BLaER1 treated with 17β-estradiol and CSF1 and Interleukin-3, amounts not matched to agents 10 nM and 100 nM (cell line): ENCODE results near the gene PIAS1.
"Not testable (repeated sequence)": the region's sequence is repeated elsewhere in the genome, so short reads cannot be mapped to it uniquely, and the experiment has no call there.

ENCODE experiments used
- H3K27ac ChIP-seq, 11 experiments: shearing (Covaris generic); formaldehyde crosslinking; 2 replicates each; pipeline ENCODE4 v1.8.1; 2022
- H3K27me3 ChIP-seq, 11 experiments: shearing (Covaris generic); formaldehyde crosslinking; 2 replicates each; pipeline ENCODE4 v1.8.1; 2022
- H3K36me3 ChIP-seq, 11 experiments: shearing (Covaris generic); formaldehyde crosslinking; 2 replicates each; pipeline ENCODE4 v1.8.1; 2022
- H3K4me1 ChIP-seq, 10 experiments: shearing (Covaris generic); formaldehyde crosslinking; 2 replicates each; pipeline ENCODE4 v1.8.1; 2022
- H3K4me2 ChIP-seq, 11 experiments: shearing (Covaris generic); formaldehyde crosslinking; 2 replicates each; pipeline ENCODE4 v1.8.1; 2022
- H3K4me3 ChIP-seq, 10 experiments: shearing (Covaris generic); formaldehyde crosslinking; 2 replicates each; pipeline ENCODE4 v1.8.1; 2022
- H3K9ac ChIP-seq, 11 experiments: shearing (Covaris generic); formaldehyde crosslinking; 2 replicates each; pipeline ENCODE4 v1.8.1; 2022
- H3K9me3 ChIP-seq, 11 experiments: shearing (Covaris generic); formaldehyde crosslinking; replicated peaks in 1 of 11; 2 replicates each; pipeline ENCODE4 v1.8.1; 2022
- H4K20me1 ChIP-seq, 11 experiments: shearing (Covaris generic); formaldehyde crosslinking; 2 replicates each; pipeline ENCODE4 v1.8.1; 2022
- Cebpa-rat ChIP-seq, 11 experiments: shearing (Covaris generic); IDR thresholded peaks; 2 replicates each; pipeline ENCODE4 v1.8.1; 2022

Gene PIAS1

GRCh38 chr15:68208136-68208535 is 154.0 kb downstream of the PIAS1 start:
- H3K4me3 ChIP-seq: peak overlapping the region in 6 of 10 experiments; percentile 4 to 37 (median 22); a peak in 6 of 20 replicates
- H3K27ac ChIP-seq: peak overlapping the region in 10 of 11 experiments; percentile 33 to 91 (median 74); a peak in 21 of 22 replicates
- peaks cover 76 to 92% (median 88%) of the 10 kb centered on the region in 10 experiments for H3K4me1 ChIP-seq
- no peak for TF ChIP-seq Cebpa-rat (IDR thresholded peaks at IDR 0.05)
- peak overlapping the region; percentile 27 to 76 (median 61); a peak in 19 of 22 replicates for H3K9ac ChIP-seq
- H3K27me3 ChIP-seq: no peaks in the 10 kb centered on the region
- H4K20me1 ChIP-seq: peaks cover 0 to 39% (median 18%) of the 10 kb centered on the region in 11 experiments; a peak in 15 of 22 replicates
- peaks cover 0 to 34% (median 9%) of the 10 kb centered on the region in 11 experiments; a peak in 11 of 22 replicates for H3K36me3 ChIP-seq
- H3K4me2 ChIP-seq: peak overlapping the region; percentile 81 to 97 (median 89)
- no peaks in the 10 kb centered on the region for H3K9me3 ChIP-seq

- peaks cover 0 to 45% (median 24%) of the 10 kb centered on the region in 11 experiments; a peak in 15 of 22 replicates for H4K20me1 ChIP-seq
- no peak for TF ChIP-seq Cebpa-rat (IDR thresholded peaks at IDR 0.05)
- peak overlapping the region in 7 of 10 experiments; percentile 4 to 38 (median 29); a peak in 8 of 20 replicates for H3K4me3 ChIP-seq
- H3K27me3 ChIP-seq: no peaks in the 10 kb centered on the region
- peak overlapping the region; percentile 25 to 91 (median 73); a peak in 21 of 22 replicates for H3K27ac ChIP-seq
- peaks cover 72 to 92% (median 83%) of the 10 kb centered on the region in 10 experiments for H3K4me1 ChIP-seq
- H3K36me3 ChIP-seq: peaks cover 0 to 40% (median 9%) of the 10 kb centered on the region in 11 experiments; a peak in 11 of 22 replicates
- H3K9ac ChIP-seq: peak overlapping the region; percentile 27 to 76 (median 61); a peak in 21 of 22 replicates
- H3K4me2 ChIP-seq: peak overlapping the region; percentile 81 to 97 (median 89)
- H3K9me3 ChIP-seq: no peaks in the 10 kb centered on the region
These were observed 154.6 kb downstream of the PIAS1 start for GRCh38 chr15:68208636-68209240.

DNA sequence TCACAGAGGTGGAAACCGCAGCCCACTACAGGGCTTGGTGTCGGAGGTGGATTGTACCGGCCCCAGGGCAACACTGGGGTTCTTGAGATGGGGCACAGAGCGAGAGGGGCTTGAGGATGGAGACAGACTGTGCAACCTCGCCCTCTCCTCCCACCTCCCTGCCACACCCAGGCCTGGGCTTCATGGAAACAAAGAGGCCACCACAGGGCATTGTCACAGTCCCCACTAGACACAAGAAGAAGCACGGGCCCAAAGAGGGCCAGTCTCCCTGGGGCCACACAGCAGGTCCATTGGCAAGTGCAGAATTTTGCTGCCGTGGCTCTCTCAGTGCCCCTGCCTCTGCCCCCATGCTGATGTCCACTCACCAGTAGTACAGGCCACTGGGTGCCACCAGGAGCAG is 155.2 kb downstream of the PIAS1 start:
- TF ChIP-seq Cebpa-rat (IDR thresholded peaks at IDR 0.05): no peak
- Histone ChIP-seq H3K36me3 (peaks cover 0 to 45% (median 14%) of the 10 kb centered on the region in 11 experiments; a peak in 12 of 22 replicates), H3K4me1 (peaks cover 72 to 92% (median 83%) of the 10 kb centered on the region in 10 experiments), H3K9me3 (no peaks in the 10 kb centered on the region), H3K27ac (peak overlapping the region in 9 of 11 experiments; percentile 62 to 91 (median 75); a peak in 19 of 22 replicates), H3K27me3 (no peaks in the 10 kb centered on the region), H4K20me1 (peaks cover 0 to 50% (median 29%) of the 10 kb centered on the region in 11 experiments; a peak in 15 of 22 replicates), H3K9ac (peak overlapping the region in 7 of 11 experiments; percentile 27 to 76 (median 73); a peak in 15 of 22 replicates), H3K4me3 (peak overlapping the region in 4 of 10 experiments; percentile 17 to 37 (median 30); a peak in 4 of 20 replicates), H3K4me2 (peak overlapping the region; percentile 81 to 97 (median 89))

DNA sequence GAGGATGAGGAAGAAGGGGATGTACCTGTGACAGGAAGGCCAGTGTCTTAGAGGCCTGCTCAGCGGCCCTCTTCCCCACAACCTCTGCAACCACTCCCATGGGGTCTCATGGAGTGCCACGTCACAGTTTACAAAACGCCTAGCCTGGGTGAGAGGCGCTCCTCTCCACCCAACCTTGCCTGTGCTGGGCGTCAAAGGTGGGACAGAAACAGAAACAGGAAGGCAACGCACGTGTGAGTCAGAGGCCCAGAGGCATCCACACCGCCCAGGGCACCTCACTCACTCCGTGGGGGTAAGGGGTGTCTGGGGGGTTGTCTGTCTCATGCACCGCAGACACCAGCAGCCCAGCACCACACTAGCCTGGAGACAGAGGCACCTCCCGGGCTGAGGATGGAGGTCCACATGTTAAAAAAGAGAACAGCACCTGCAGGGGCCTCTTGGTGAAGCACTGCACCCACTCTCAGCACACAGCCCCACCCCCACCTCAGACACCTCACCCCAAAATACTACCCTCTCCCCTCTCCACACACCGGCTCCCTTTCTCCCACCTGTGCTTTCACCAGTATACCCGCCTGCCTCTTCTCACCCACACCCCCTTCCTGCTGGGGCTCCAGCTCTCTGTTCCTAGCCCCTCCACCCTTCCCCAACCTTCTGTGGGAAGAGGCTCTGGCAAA is 155.8 kb downstream of the PIAS1 start:
- H3K9ac ChIP-seq: peak overlapping the region; percentile 4 to 76 (median 55); a peak in 17 of 22 replicates
- no peaks in the 10 kb centered on the region for H3K27me3 ChIP-seq
- H3K4me1 ChIP-seq: peaks cover 72 to 92% (median 83%) of the 10 kb centered on the region in 10 experiments
- H3K4me3 ChIP-seq: peak overlapping the region in 4 of 10 experiments; percentile 2 to 37 (median 10); a peak in 5 of 20 replicates
- H3K36me3 ChIP-seq: peaks cover 0 to 45% (median 14%) of the 10 kb centered on the region in 11 experiments; a peak in 12 of 22 replicates
- TF ChIP-seq Cebpa-rat (IDR thresholded peaks at IDR 0.05): no peak
- H3K9me3 ChIP-seq: no peaks in the 10 kb centered on the region
- peak overlapping the region; percentile 52 to 91 (median 73); a peak in 19 of 22 replicates for H3K27ac ChIP-seq
- peaks cover 0 to 56% (median 35%) of the 10 kb centered on the region in 11 experiments; a peak in 15 of 22 replicates for H4K20me1 ChIP-seq
- H3K4me2 ChIP-seq: peak overlapping the region; percentile 81 to 97 (median 89)

DNA sequence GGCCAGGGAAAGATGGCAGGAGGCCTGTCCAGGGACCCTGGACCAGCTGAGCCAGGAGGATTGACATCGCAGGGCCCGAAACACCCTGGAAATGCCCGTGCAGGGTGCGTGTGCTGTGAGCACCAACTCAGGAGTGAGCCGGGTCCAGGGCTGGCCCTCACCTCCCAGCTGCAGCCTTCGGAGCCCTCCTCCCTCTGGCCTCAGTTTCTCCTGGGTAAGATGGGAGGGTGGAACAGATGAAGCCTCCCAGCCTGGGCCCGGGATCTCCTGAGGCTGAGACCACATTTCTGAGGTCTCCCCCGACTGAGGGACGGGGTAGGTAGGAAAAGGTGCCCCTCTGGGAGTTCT is 156.3 kb downstream of the PIAS1 start:
- no peak for TF ChIP-seq Cebpa-rat (IDR thresholded peaks at IDR 0.05)
- Histone ChIP-seq H3K9me3 (no peaks in the 10 kb centered on the region), H3K4me3 (peak overlapping the region in 7 of 10 experiments; percentile 2 to 39 (median 22); a peak in 7 of 20 replicates), H4K20me1 (peaks cover 0 to 60% (median 41%) of the 10 kb centered on the region in 11 experiments; a peak in 15 of 22 replicates), H3K4me2 (peak overlapping the region; percentile 81 to 97 (median 89)), H3K9ac (peak overlapping the region; percentile 4 to 76 (median 55); a peak in 17 of 22 replicates), H3K27me3 (no peaks in the 10 kb centered on the region), H3K4me1 (peaks cover 72 to 92% (median 83%) of the 10 kb centered on the region in 10 experiments), H3K36me3 (peaks cover 0 to 46% (median 14%) of the 10 kb centered on the region in 11 experiments; a peak in 12 of 22 replicates), H3K27ac (peak overlapping the region; percentile 52 to 91 (median 71); a peak in 20 of 22 replicates)

DNA sequence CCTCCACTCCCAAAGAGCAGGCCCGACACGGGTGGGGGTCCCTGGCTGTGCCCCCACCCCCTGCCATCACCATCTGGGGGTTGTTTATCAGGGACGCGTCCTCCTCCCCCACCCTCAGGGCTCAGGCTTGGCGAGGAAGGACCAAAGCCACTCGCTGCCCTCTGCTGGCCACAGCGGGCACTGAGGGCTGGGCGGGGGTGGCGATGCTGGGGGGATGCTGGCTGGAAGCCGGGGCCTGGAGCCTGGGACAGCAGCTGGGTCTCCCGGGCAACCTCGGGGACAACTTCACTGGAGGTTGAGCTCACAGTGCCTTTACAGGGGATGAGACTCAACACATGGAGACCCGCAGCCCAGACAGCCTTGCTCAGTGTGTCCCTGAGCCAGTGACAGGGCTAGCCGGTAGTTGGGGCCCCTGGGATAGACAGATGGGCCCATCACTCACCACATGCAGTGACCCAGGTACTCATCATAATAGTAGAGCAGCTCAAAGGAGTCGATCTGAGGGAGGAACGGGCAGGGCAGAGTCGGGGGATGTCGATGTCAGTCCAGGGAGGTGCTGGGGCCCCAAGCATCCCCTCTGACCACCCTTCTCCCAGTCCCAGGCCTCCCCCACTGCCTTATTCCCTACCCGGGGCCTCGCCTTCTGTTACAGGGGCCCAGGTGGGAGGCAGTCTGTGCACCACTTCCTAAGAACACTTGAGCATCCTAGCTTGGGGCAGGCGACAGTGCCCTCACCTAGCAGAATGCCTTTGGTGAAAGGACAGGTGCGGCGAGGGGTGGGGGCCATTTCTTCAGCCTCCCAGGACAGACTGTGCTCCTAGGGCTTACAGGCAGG is 156.9 kb downstream of the PIAS1 start:
- Histone ChIP-seq H3K4me2 (peak overlapping the region; percentile 81 to 97 (median 89)), H3K27me3 (no peaks in the 10 kb centered on the region), H3K9ac (peak overlapping the region; percentile 4 to 76 (median 55); a peak in 17 of 22 replicates), H3K27ac (peak overlapping the region; percentile 52 to 91 (median 71); a peak in 20 of 22 replicates), H3K4me3 (peak overlapping the region in 7 of 10 experiments; percentile 2 to 39 (median 22); a peak in 7 of 20 replicates), H3K9me3 (no peaks in the 10 kb centered on the region), H3K36me3 (peaks cover 0 to 53% (median 14%) of the 10 kb centered on the region in 11 experiments; a peak in 12 of 22 replicates), H3K4me1 (peaks cover 72 to 92% (median 83%) of the 10 kb centered on the region in 10 experiments), H4K20me1 (peaks cover 0 to 67% (median 47%) of the 10 kb centered on the region in 11 experiments; a peak in 17 of 22 replicates)
- no peak for TF ChIP-seq Cebpa-rat (IDR thresholded peaks at IDR 0.05)

DNA sequence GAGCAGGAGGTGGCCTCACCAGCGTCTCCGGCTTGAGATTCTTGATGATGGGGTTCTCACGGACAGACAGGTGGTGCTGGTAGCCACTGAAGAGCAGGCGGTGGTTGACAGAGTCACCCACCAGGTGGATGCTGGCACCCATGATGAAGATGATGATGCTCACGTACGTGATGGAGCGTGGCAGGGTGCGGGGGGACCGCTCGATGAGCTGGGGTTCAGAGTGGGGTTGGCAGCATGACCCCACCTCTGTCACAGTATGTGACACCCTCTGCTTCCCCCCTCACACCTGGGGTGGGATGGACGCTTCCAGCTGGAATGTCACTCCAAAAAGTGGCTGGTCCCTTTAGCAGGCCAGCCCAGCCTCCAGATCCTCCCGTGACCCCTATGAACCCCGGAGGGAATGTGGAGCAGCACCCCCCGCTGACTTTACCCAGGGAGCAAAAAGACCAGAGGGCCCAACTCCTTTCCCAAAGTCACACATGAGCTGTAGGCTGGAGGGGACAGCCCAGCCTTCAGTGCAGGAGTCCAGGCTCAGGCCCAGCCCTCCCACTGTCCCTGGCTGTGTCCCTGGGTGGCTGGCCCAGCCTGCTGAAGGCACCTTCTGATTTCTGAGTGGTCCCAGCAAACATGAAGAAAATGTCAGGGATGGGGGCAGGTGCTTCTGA is 157.7 kb downstream of the PIAS1 start:
- Histone ChIP-seq H3K36me3 (peaks cover 0 to 58% (median 20%) of the 10 kb centered on the region in 11 experiments; a peak in 17 of 22 replicates), H4K20me1 (peaks cover 0 to 74% (median 55%) of the 10 kb centered on the region in 11 experiments; a peak in 17 of 22 replicates)

GRCh38 chr15:68213491-68213845 is 159.4 kb downstream of the PIAS1 start:
- H3K4me2 ChIP-seq: peak overlapping the region in 6 of 11 experiments; percentile 20 to 92 (median 78); a peak in 10 of 22 replicates
- H3K27me3 ChIP-seq, H3K9me3 ChIP-seq, H3K4me3 ChIP-seq, H3K9ac ChIP-seq: not testable (repeated sequence)
- peaks cover 9 to 65% (median 37%) of the 10 kb centered on the region in 11 experiments; a peak in 20 of 22 replicates for H3K36me3 ChIP-seq
- peaks cover 0 to 90% (median 68%) of the 10 kb centered on the region in 11 experiments; a peak in 17 of 22 replicates for H4K20me1 ChIP-seq
- H3K27ac ChIP-seq: 0 out of 22 replicates have a peak overlapping the region, but pooled peaks of 1 of the 11 experiments have one; percentile 12
- peaks cover 60 to 77% (median 67%) of the 10 kb centered on the region in 10 experiments for H3K4me1 ChIP-seq

More for the DNA sequence above, 157.7 kb downstream of the PIAS1 start:
- no peak for TF ChIP-seq Cebpa-rat (IDR thresholded peaks at IDR 0.05)
- H3K9ac ChIP-seq: peak overlapping the region in 1 of 11 experiments; percentile 73; a peak in 1 of 22 replicates
- no peak overlapping the region for H3K4me3 ChIP-seq
- H3K4me2 ChIP-seq: peak overlapping the region in 7 of 11 experiments; percentile 81 to 97 (median 89); a peak in 8 of 22 replicates
- H3K4me1 ChIP-seq: peaks cover 72 to 90% (median 80%) of the 10 kb centered on the region in 10 experiments
- no peaks in the 10 kb centered on the region for H3K9me3 ChIP-seq
- H3K27me3 ChIP-seq: no peaks in the 10 kb centered on the region
- no peak overlapping the region for H3K27ac ChIP-seq
